Neural cell (in vitro differentiated cells): ENCODE data around the gene APOB. TPM values are rescaled to one million over a fixed set of nuclear protein-coding genes. Genes with fewer than 3 reads are reported as not detected.

Experiments used
- H2AFZ ChIP-seq: fragments of 200-600, 300-800 bp; sonication (generic), shearing (Covaris generic); 2 replicates; pipeline ENCODE4 v1.6.0; 2014; ENCODE audit warnings: low read depth, mild to moderate bottlenecking, antibody characterized with exemption, low read length, moderate library complexity
- H3F3A ChIP-seq: fragments of 200-600 bp; shearing (Covaris generic); 2 replicates; pipeline ENCODE4 v1.6.1; 2016; ENCODE audit warnings: mild to moderate bottlenecking, moderate library complexity, mixed read lengths, antibody characterized with exemption, low read length; ENCODE audit not compliant: insufficient read depth, poor library complexity, severe bottlenecking
- H3K27ac ChIP-seq: fragments of 200-600, 300-800 bp; sonication (generic), shearing (Covaris generic); 2 replicates; pipeline ENCODE4 v1.5.1; 2014; ENCODE audit warnings: mild to moderate bottlenecking, low read length, moderate library complexity
- H3K27me3 ChIP-seq: fragments of 300-800, 200-600 bp; sonication (generic), shearing (Covaris generic); 2 replicates; pipeline ENCODE4 v1.6.0; 2014; ENCODE audit warnings: mild to moderate bottlenecking, low read depth, low read length, moderate library complexity; ENCODE audit not compliant: insufficient read depth
- H3K36me3 ChIP-seq: fragments of 300-800, 200-600 bp; sonication (generic), shearing (Covaris generic); 2 replicates; pipeline ENCODE4 v1.5.1; 2014; ENCODE audit warnings: mild to moderate bottlenecking, antibody characterized with exemption, low read length, moderate library complexity; ENCODE audit not compliant: insufficient read depth
- H3K4me2 ChIP-seq: fragments of 300-800, 200-600 bp; sonication (generic), shearing (Covaris generic); 2 replicates; pipeline ENCODE4 v1.6.0; 2014; ENCODE audit warnings: mild to moderate bottlenecking, low read length
- H3K4me3 ChIP-seq: fragments of 300-800, 200-600 bp; sonication (generic), shearing (Covaris generic); 2 replicates; pipeline ENCODE4 v1.5.1; 2014; ENCODE audit warnings: mild to moderate bottlenecking, low read length, moderate library complexity
- H3K79me2 ChIP-seq: fragments of 200-600 bp; shearing (Covaris generic); replicated peaks from 2 replicates; pipeline ENCODE4 v1.6.0; 2014; ENCODE audit warnings: mild to moderate bottlenecking, low read length, moderate library complexity; ENCODE audit not compliant: insufficient read depth
- H3K9ac ChIP-seq: fragments of 300-800, 200-600 bp; sonication (generic), shearing (Covaris generic); 2 replicates; pipeline ENCODE4 v1.6.1; 2016; ENCODE audit warnings: mild to moderate bottlenecking, low read length, mixed read lengths
- H3K9me2 ChIP-seq: fragments of 200-600 bp; shearing (Covaris generic); 2 replicates; pipeline ENCODE4 v1.6.1; 2016; ENCODE audit warnings: mild to moderate bottlenecking, low read length, mixed read lengths; ENCODE audit not compliant: insufficient read depth
- H3K9me3 ChIP-seq: fragments of 200-600, 300-800 bp; sonication (generic), shearing (Covaris generic); 2 replicates; pipeline ENCODE4 v1.6.1; 2016; ENCODE audit warnings: mild to moderate bottlenecking, mixed run types, low read length, moderate library complexity, mixed read lengths
- H4K20me1 ChIP-seq: fragments of 200-600 bp; shearing (Covaris generic); 2 replicates; pipeline ENCODE4 v1.6.1; 2016; ENCODE audit warnings: mild to moderate bottlenecking, mixed run types; ENCODE audit not compliant: insufficient read depth
- CTCF ChIP-seq: fragments of 450-650 bp; IDR thresholded peaks from 2 replicates; pipeline ENCODE4 v1.5.1; 2014; ENCODE audit warnings: antibody characterized with exemption, mild to moderate bottlenecking, moderate library complexity; ENCODE audit not compliant: poor library complexity, severe bottlenecking
- EP300 ChIP-seq: fragments of 450-650 bp; conservative IDR thresholded peaks from 2 replicates; pipeline ENCODE4 v1.6.1; 2014; ENCODE audit warnings: antibody characterized with exemption, mild to moderate bottlenecking, moderate library complexity; ENCODE audit not compliant: poor library complexity, severe bottlenecking
- EZH2 ChIP-seq: fragments of 200-600, 300-800 bp; shearing (Covaris generic), sonication (generic); IDR thresholded peaks from 2 replicates; pipeline ENCODE4 v1.6.1; 2014; ENCODE audit warnings: antibody characterized with exemption, low read length, borderline replicate concordance, mild to moderate bottlenecking; ENCODE audit not compliant: insufficient read depth, poor library complexity, severe bottlenecking
- MXI1 ChIP-seq: fragments of 450-650 bp; conservative IDR thresholded peaks from 2 replicates; pipeline ENCODE4 v1.6.1; 2014; ENCODE audit warnings: antibody characterized with exemption, mild to moderate bottlenecking; ENCODE audit not compliant: poor library complexity, severe bottlenecking
- POLR2AphosphoS5 ChIP-seq: IDR thresholded peaks from 2 replicates; pipeline ENCODE4 v1.6.1; 2012
- RAD21 ChIP-seq: fragments of 450-650 bp; conservative IDR thresholded peaks from 2 replicates; pipeline ENCODE4 v1.6.1; 2014; ENCODE audit warnings: antibody characterized with exemption, mild to moderate bottlenecking, moderate library complexity
- SMC3 ChIP-seq: fragments of 450-650 bp; conservative IDR thresholded peaks from 2 replicates; pipeline ENCODE4 v1.6.1; 2014; ENCODE audit warnings: antibody characterized with exemption, mild to moderate bottlenecking, moderate library complexity; ENCODE audit not compliant: poor library complexity
- TAF1 ChIP-seq: IDR thresholded peaks from 2 replicates; pipeline ENCODE4 v1.6.1; 2012; ENCODE audit warnings: low read depth
- polyA plus RNA-seq: library from polyadenylated mRNA; depleted of rRNA; stranded (reverse); fragments of >200 nt; gene quantifications from 2 replicates; pipeline ENCODE4 v1.2.3, GENCODE V29; 2014
- TF ChIP-seq, protein P1 (sequence below): IDR thresholded peaks from 2 replicates; pipeline ENCODE4 v1.6.1; 2012; ENCODE audit warnings: borderline replicate concordance

Gene APOB
- polyA plus RNA-seq, 1 donor from 2014 or later = not detected

GRCh38 chr2:21014364-21015280 lies 29.3 kb downstream of the APOB start:
- no peak for TF ChIP-seq MXI1
- TF ChIP-seq CTCF = no peak
- no peak for TF ChIP-seq RAD21
- TF ChIP-seq, protein P1, sequence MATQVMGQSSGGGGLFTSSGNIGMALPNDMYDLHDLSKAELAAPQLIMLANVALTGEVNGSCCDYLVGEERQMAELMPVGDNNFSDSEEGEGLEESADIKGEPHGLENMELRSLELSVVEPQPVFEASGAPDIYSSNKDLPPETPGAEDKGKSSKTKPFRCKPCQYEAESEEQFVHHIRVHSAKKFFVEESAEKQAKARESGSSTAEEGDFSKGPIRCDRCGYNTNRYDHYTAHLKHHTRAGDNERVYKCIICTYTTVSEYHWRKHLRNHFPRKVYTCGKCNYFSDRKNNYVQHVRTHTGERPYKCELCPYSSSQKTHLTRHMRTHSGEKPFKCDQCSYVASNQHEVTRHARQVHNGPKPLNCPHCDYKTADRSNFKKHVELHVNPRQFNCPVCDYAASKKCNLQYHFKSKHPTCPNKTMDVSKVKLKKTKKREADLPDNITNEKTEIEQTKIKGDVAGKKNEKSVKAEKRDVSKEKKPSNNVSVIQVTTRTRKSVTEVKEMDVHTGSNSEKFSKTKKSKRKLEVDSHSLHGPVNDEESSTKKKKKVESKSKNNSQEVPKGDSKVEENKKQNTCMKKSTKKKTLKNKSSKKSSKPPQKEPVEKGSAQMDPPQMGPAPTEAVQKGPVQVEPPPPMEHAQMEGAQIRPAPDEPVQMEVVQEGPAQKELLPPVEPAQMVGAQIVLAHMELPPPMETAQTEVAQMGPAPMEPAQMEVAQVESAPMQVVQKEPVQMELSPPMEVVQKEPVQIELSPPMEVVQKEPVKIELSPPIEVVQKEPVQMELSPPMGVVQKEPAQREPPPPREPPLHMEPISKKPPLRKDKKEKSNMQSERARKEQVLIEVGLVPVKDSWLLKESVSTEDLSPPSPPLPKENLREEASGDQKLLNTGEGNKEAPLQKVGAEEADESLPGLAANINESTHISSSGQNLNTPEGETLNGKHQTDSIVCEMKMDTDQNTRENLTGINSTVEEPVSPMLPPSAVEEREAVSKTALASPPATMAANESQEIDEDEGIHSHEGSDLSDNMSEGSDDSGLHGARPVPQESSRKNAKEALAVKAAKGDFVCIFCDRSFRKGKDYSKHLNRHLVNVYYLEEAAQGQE = no peak
- no peak for TF ChIP-seq POLR2AphosphoS5
- TF ChIP-seq EZH2 = no peak
- TF ChIP-seq EP300 = no peak
- TF ChIP-seq TAF1 = no peak
- TF ChIP-seq SMC3 = no peak
- Histone ChIP-seq H3K4me2 (no peak overlapping the region), H4K20me1 (no peaks in the 10 kb centered on the region), H3F3A (no peaks in the 10 kb centered on the region), H3K4me3 (no peak overlapping the region), H3K9ac (no peak overlapping the region), H3K79me2 (no peaks in the 10 kb centered on the region), H3K9me2 (no peaks in the 10 kb centered on the region), H3K9me3 (no peaks in the 10 kb centered on the region), H3K27ac (no peak overlapping the region), H3K27me3 (no peaks in the 10 kb centered on the region), H2AFZ (no peak overlapping the region), H3K36me3 (no peaks in the 10 kb centered on the region)

DNA sequence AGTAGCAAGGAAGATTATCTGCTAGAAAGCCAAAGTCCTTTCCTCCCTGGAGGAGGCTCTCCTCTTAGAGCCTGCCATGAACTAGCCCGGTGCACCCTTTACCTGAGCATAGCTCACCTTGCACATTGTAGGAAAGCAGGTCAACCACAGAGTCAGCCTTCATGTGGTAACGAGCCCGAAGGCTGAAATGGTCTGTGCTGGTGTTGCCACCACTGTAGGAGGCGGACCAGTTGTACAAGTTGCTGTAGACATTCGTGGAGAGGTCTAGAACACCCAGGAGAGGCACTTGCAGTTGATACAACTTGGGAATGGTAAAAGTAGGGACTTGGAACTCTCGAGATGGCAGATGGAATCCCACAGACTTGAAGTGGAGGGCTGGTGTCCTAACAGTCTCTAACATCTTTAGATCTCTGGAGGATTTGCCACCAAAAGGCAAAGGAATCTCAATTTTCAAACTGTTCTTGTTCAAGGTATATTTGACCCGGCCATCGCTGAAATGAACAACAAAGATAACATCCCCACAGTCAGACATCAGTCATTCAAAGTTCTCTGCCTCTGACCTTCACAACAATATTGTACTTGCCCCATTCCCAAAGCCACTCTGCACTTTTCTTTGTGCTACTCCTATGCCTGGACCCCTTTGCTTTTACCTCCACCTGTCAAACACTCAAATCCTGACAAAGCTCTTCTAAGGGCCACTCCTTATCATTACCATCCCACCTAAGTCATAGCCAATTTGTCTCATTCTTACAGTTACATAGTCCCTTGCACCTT lies 30.6 kb downstream of the APOB start:
- Histone ChIP-seq H3K4me3 (no peak overlapping the region), H3K27ac (no peak overlapping the region), H2AFZ (no peak overlapping the region), H3K9me2 (no peaks in the 10 kb centered on the region), H3F3A (no peaks in the 10 kb centered on the region), H3K27me3 (no peaks in the 10 kb centered on the region), H3K79me2 (no peaks in the 10 kb centered on the region), H4K20me1 (no peaks in the 10 kb centered on the region), H3K9ac (no peak overlapping the region), H3K36me3 (no peaks in the 10 kb centered on the region), H3K4me2 (no peak overlapping the region), H3K9me3 (no peaks in the 10 kb centered on the region)
- TF ChIP-seq RAD21 (no peak), CTCF (no peak), TAF1 (no peak), POLR2AphosphoS5 (no peak), EZH2 (no peak), SMC3 (no peak), EP300 (no peak), MXI1 (no peak)
- TF ChIP-seq, protein P1 = no peak
